ENCODE measurements around the gene EPHB6. TPM values are rescaled to one million over a fixed set of nuclear protein-coding genes. Genes with fewer than 3 reads are reported as not detected.
A peak's percentile ranks its signal among the peaks of the same experiment; 100 is the strongest.

EPHB6 gene
- total RNA-seq, 4 donors from 2014 or later, result 158 to 346 (median 221) TPM

DNA sequence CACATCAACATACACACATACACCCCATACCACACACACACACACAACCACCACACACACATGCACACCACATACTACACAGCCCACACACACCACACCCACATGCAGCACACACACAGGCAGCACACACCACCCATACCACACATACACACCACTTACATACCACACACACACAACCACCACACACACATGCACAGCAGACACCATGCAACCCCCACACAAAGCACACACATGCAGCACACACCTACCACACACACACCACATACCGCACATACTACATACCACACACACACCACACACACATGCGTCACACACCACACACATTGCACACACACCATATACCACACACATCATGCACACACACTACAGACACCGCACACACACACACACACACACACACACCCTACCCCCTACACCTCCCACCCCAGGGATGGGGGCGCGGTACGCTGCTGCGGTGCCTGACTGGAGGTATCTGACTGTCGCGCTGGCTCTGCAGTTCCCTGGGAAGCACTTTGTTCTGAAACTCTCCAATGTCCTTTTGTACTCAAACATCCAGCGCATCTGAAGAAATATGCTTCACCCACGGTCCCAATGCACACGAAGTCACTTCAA lies 36.1 kb downstream of the EPHB6 start:
- peak in 1 of 2 donors; percentile 52 for DNase-seq (ENCODE audit: low spot score in 2 of 2)
- intact Hi-C loops (cut with DNase I; ENCODE audit: low total_unique reads), result no loop called here
- H3K4me3 ChIP-seq (ENCODE audit: low read depth, poor library complexity, severe bottlenecking), result no peak overlapping the region
- 83 to 85% methylated on average over 12 of the region's 12 CpGs for WGBS, 2 donors
- no peak for TF ChIP-seq POLR2A (IDR thresholded peaks at IDR 0.05)
- TF ChIP-seq CTCF (IDR thresholded peaks at IDR 0.05), result no peak

- peak in 1 of 2 donors; percentile 45 for DNase-seq (ENCODE audit: low spot score in 2 of 2)
- TF ChIP-seq POLR2A (IDR thresholded peaks at IDR 0.05) (no peak), CTCF (IDR thresholded peaks at IDR 0.05) (no peak)
- intact Hi-C loops (cut with DNase I; ENCODE audit: low total_unique reads), result no loop called here
- H3K4me3 ChIP-seq (ENCODE audit: low read depth, poor library complexity, severe bottlenecking), result no peak overlapping the region
- WGBS, 2 donors, result 83 to 84% methylated on average over 10 of the region's 10 CpGs
Observed at GRCh38 chr7:142891490-142892082, 36.7 kb downstream of the EPHB6 start.

DNA sequence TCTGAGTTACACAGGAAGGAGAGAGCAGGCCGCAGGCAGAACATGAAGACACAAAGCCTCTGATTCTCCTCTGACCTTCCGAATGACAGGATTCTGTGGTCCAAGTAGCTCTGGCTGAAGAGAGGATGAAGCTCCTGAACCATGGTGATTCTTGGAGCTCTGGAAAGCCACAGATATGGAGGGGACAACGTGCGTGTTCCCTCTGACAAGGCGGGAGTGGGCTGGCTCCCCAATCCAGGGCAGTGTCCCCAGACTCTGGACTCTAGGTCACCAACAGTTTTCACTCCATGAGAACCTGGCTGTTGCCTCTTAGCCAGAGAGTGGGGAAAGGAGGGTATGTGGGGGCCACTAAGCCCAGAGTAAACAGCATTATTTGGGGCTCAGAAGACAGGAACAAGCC lies 38.1 kb downstream of the EPHB6 start:
- intact Hi-C loops (cut with DNase I; ENCODE audit: low total_unique reads), result no loop called here
- no peak overlapping the region for H3K4me3 ChIP-seq (ENCODE audit: low read depth, poor library complexity, severe bottlenecking)
- no peak for TF ChIP-seq CTCF (IDR thresholded peaks at IDR 0.05)
- no peak for TF ChIP-seq POLR2A (IDR thresholded peaks at IDR 0.05)
- WGBS, 2 donors, result 90 to 92% methylated on average over 5 of the region's 5 CpGs
- peak in 1 of 2 donors; percentile 17 for DNase-seq (ENCODE audit: low spot score in 2 of 2)

- WGBS, 2 donors, result 61 to 71% methylated on average over 12 of the region's 12 CpGs
- H3K4me3 ChIP-seq (ENCODE audit: low read depth, poor library complexity, severe bottlenecking), result no peak overlapping the region
- peak in 1 of 2 donors; percentile 74 for DNase-seq (ENCODE audit: low spot score in 2 of 2)
- intact Hi-C loops (cut with DNase I; ENCODE audit: low total_unique reads), result no loop called here
- TF ChIP-seq POLR2A (IDR thresholded peaks at IDR 0.05) (no peak), CTCF (IDR thresholded peaks at IDR 0.05) (no peak)
Observed at GRCh38 chr7:142894112-142894984, 39.5 kb downstream of the EPHB6 start.

DNA sequence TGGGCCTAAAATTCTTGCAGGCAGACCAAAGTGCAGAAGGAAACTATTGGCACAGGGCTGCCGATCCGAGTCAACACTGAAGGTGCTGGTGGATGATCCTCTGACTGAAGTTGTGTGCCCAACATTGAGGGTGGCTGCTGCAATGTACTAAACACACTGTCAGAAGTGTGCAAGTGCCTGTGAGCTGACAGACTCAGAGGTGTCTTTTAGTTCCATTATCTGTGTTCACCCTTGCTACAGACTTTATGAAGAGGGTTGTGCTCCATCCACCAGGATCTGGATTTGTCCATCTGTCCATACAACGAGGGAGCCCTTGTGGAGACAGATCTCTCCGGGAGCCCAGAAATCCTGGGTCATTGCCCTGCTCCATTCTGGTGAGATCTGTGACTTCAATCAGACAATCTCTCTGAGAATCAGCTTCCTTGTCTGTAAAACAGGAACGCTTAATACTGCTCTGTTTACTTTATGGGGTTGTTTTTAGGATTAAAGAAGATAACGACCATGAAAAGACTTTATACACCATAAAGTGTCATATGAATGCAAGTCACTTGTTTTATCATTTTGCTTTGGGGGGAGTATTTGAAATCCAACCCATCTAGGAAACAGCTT lies 40.2 kb downstream of the EPHB6 start:
- no peak overlapping the region for H3K4me3 ChIP-seq (ENCODE audit: low read depth, poor library complexity, severe bottlenecking)
- peak in 1 of 2 donors; percentile 59 for DNase-seq (ENCODE audit: low spot score in 2 of 2)
- TF ChIP-seq CTCF (IDR thresholded peaks at IDR 0.05), result no peak
- no peak for TF ChIP-seq POLR2A (IDR thresholded peaks at IDR 0.05)
- intact Hi-C loops (cut with DNase I; ENCODE audit: low total_unique reads), result loop anchor here (5.0 kb wide), 1 partner anchor 47 kb away; no protein-coding TSS in a partner anchor
- WGBS, 2 donors, result 66 to 72% methylated on average over 6 of the region's 6 CpGs

All from lower leg skin (tissue), 4 donors.